Islet precursor cell (in vitro differentiated cells): ENCODE measurements around the gene UBQLNL.

ENCODE experiments used
- DNase-seq: peaks from one replicate; pipeline ENCODE4 v3.0.0-alpha.2; 2018

The UBQLNL gene, protein sequence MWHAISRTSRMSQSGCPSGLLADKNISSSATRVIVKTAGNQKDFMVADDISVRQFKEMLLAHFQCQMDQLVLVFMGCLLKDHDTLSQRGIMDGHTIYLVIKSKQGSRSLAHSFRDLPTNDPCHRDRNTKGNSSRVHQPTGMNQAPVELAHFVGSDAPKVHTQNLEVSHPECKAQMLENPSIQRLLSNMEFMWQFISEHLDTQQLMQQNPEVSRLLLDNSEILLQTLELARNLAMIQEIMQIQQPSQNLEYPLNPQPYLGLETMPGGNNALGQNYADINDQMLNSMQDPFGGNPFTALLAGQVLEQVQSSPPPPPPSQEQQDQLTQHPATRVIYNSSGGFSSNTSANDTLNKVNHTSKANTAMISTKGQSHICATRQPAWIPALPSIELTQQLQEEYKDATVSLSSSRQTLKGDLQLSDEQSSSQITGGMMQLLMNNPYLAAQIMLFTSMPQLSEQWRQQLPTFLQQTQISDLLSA

GRCh38 chr11:5516599-5516998, at the start of gene UBQLNL:
TSS of gene UBQLNL (minus strand) at chr11:5516699. CDS start at chr11:5516441, 258 bp downstream.
- DNase-seq: no peak

GRCh38 chr11:5564259-5565019, 47.9 kb upstream of the UBQLNL start:
- DNase-seq: no peak

DNA sequence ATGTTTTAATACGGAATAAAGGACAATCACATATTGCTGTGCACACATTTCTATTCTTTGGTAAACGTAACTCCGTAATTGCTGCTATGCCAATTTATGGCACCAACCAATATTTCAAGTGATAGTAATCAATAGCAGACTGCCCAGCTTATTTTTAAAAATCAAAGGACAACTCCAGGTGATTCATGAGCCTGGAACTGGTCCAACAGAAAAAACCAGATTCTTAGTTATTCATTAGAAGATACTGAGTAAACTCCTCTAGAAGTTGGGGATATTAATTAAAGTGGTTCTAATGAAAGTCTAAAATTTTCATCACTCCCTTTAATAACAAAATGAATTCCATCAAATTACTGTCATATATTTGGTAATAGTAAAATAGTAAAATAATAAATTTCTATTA, 41.3 kb upstream of the UBQLNL start:
- no peak for DNase-seq

- no peak for DNase-seq
Measured at GRCh38 chr11:5556596-5557188, 40.2 kb upstream of the UBQLNL start.

DNA sequence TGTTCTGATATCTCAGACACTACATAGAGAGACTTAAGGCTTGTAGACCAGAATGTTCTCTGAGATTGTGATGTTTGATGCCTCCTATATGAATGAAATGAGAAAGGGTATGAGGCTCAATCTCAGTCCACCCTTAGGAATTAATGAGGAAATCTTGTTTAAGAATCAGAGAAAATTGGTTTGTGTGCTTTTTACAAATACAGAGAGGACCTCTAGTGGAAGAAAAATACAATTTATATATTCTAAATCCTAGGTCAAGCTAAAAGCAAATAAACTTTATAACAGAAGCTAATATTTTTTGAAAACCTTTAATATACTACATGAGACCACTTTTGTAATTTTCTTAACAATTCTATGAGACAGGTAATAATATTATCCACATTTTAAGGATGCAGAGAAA, 36.8 kb upstream of the UBQLNL start:
- DNase-seq: no peak

GRCh38 chr11:5550440-5551095, 34.1 kb upstream of the UBQLNL start:
- no peak for DNase-seq

- no peak for DNase-seq
Measured at GRCh38 chr11:5548440-5548839, 31.9 kb upstream of the UBQLNL start, which contains the start of gene OR52H1. TSS of gene OR52H1 (minus strand) at chr11:5548540. CDS start at chr11:5545505, 3,035 bp downstream.

- DNase-seq: no peak
Measured at GRCh38 chr11:5547982-5548381, 31.5 kb upstream of the UBQLNL start.

DNA sequence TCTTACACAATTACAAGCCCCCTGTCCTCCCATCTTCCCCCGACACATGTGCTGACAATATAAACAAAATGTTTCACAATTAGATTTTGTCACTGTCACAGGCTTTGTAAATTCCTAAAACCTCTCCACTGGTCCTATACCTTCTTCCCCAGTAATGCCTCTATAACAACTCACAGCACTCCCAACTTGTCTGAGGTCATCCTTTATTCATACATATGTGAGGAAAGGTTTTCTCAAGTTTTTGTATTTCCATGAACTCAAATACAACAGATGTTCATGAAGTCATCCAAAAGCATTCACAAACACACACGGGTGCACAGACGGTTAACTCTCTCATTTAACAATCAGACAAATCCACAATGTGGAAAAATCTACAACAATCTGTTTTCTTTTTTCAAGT, 30.0 kb upstream of the UBQLNL start:
- DNase-seq: no peak

DNA sequence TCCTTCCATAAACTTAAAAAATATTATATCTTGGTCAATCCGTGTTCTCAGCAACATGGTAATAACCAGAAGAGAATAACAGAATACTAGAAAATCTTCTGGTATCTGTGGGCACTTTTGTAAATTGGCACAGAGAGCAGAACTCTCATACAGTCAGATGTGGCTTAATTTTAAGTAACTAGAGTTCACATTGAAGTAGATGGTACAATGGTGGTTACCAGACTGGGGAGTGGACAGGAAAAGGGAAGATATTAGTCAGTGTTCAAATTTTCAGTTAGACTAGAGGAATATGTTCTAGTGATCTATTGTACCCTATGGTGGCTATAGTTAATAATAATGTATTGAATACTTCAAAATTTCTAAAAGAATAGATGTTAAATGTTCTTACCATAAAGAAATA, 24.9 kb upstream of the UBQLNL start:
- no peak for DNase-seq

- no peak for DNase-seq
Measured at GRCh38 chr11:5536482-5536881, 20.0 kb upstream of the UBQLNL start.

GRCh38 chr11:5534046-5534445, 17.5 kb upstream of the UBQLNL start:
- DNase-seq: no peak

DNA sequence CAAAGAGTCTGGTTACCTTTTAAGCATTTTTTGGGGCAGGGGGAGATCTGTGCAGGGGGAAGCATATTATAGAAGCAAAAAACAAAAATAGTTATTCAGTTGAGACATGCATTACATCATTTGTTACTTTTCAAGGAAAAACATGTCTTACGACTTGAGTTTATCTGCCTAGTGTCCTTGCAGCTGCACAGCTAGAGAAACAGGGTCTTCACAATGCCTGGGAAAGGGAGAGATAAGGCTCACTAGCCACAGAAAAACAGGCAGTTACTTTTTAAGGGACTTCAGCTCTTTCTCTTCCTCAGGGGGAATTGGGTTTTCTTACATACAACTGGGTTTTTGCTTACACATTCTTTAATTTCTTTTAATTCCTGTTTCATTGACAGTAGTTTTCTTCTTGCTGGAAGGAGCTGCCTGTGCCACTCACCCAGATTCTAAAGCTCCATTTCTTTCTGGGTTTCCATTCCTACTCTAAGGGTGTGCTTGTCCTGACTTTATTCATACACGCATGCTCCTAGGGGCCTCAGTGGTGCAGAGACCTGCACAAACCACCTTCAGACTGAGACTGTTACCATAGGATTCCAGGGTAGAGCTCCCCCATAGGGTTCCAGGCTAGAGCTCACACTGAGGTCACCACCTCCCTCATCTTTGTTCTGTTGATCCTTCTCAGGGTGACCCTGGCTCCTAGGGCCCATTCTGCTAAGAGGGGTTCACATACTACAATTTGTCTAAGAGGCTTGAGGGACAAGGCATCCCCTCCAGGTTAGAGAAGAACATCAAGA, 14.7 kb upstream of the UBQLNL start:
- no peak for DNase-seq

DNA sequence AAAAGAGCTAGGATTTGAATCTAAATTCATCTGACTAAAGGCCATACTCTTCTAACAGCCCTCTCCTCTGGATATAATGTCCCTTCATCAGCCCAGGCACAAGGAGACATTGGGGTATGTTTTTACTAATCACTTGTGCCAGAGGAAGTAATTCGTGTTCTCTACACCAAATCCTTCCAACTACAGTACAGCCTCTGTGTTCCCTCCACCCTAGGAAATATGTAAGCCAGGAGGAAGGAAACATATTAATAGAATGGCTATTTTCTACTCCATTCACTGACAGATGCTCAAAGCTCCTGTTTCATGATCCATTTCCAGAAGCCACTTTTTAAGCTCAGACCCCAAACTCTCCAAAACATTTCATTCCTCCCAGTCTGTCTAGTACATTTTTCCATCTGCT, 12.0 kb upstream of the UBQLNL start:
- no peak for DNase-seq

DNA sequence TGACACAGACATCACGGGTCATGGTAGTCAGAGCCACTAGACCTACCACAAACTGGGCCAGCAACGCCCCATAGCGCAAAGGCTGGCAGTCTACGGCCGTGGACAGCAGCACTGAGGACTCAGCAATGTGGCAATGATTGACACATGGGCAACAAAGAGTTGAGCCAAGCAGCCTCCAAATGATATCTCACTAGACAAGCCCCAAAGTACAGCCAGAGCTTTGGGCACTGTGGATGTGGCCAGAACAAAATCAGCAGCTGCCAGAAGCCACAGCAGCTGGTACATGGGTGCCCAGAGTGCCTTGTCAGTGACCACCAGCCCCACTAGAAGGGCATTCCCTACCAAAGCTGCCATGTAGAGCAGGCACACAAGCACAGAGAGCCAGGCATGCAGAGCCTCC, 11.2 kb upstream of the UBQLNL start:
- DNase-seq: no peak

DNA sequence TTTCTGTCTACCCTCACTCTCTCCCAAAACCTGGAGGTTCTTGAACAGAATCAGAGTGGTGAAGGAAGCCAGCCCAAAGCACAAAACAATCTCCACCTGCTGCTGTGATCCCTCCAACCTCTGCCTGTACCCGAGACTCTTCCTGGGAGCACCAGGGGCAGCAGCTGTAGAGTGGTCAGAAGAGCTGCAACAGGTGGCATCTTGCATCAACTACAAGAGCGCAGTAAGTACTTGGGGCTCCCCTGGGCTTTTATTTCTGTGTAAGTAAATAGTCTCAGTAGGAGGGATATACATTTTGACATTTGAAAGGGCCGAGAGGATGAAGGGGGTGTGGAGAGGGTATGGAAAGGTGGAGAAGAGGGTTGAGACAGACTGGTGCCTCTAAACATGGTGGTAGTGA, 8.3 kb upstream of the UBQLNL start:
- DNase-seq: no peak

- DNase-seq: no peak
Measured at GRCh38 chr11:5522308-5522707, 5.8 kb upstream of the UBQLNL start.

DNA sequence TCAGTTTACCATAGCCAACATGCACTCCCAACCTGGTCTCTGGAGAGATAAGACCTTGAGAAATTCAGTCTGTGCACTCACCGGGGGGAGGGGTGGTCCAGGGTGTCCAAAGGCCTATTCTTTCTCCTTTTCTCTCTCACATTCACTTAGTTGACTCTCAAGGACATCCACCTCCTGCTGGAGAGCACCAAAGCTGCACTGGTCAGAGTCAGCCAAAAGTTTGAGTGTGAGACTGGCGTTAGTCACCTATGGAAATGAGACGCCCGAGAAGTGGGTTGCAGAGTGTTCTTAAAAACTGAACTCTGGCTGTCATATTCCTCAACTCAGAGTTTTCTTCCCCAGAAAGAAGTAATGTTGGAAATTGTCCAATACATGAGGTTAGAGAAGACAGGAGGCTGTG, 5.0 kb upstream of the UBQLNL start:
- DNase-seq: no peak

- DNase-seq: no peak
Measured at GRCh38 chr11:5514841-5515240, 1.7 kb downstream of the UBQLNL start.

DNA sequence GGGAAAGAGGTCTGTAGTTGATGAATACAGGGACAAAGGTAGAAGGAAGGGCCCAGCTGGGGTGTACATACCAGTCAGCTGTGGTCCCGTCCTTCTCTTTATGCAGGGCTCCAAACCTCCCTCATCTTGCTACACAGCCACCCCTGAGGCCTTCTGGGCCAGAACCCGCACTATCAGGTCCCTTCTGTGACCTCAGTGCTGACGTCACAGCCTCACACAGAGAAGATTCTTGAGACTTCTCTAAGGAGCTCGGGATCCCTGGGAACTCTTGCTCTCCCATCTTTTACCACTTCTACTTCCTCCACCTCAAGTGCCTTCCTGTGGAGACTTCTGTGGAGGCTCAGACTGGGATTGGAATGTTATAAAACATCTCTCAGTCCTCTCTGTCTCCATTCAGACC, 6.7 kb downstream of the UBQLNL start, which contains the start of gene UBQLN3:
Gene UBQLN3, minus strand, starts transcription at position 155 of the 400 bp plus-strand sequence. CDS start 399 bp downstream, outside the sequence.
- no peak for DNase-seq

- DNase-seq: no peak
Measured at GRCh38 chr11:5508605-5509004, 7.9 kb downstream of the UBQLNL start.

DNA sequence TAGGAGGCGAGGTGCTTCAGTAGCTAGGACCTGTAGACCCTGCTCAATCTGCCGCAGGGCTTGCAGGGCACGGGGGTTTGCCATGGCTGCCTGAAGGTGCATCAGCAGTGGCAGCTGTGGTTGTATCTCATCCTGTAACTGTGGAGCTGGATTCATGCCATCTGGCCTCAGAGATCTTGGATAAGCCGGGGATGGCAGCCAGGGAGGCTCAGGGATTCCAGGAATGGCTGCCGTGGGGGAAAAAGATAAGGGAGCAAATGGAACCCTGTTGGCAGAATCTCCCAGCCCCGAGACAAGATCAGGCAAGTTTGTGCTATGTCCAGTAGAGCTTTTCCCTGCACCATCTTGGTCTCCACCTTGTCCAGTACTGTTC, 8.6 kb downstream of the UBQLNL start:
- DNase-seq: no peak
